Tibial nerve (tissue), 4 donors: ENCODE results near the gene CDR2. TPM values are rescaled to one million over a fixed set of nuclear protein-coding genes. Genes with fewer than 3 reads are reported as not detected.
"Not testable (repeated sequence)": the region's sequence is repeated elsewhere in the genome, so short reads cannot be mapped to it uniquely, and the experiment has no call there.

Experiments used
- DNase-seq, 2 donors: peaks; one replicate each; pipeline ENCODE4 v3.0.0-alpha.2; 2019; ENCODE audit warnings: low spot score in 2 of 2
- H3K27ac ChIP-seq, 4 donors: fragments of 200-600 bp; sonication (generic) in 3 of 4; one replicate each; pipeline ENCODE4 v1.5.1; 2017 to 2019; ENCODE audit warnings: mild to moderate bottlenecking in 1 of 4
- H3K27me3 ChIP-seq, 2 donors: fragments of 200-600 bp; sonication (generic) in 1 of 2; one replicate each; pipeline versions ENCODE4 v1.5.1 to v1.6.0; 2017 to 2019
- H3K36me3 ChIP-seq, 3 donors: fragments of 200-600 bp; sonication (generic); one replicate each; pipeline ENCODE4 v1.5.1; 2018 to 2019
- H3K4me1 ChIP-seq, 4 donors: fragments of 200-600 bp; sonication (generic) in 3 of 4; one replicate each; pipeline ENCODE4 v1.5.1; 2017 to 2019
- H3K4me3 ChIP-seq, 4 donors: fragments of 200-600 bp; sonication (generic) in 3 of 4; one replicate each; pipeline ENCODE4 v1.5.1; 2017 to 2019; ENCODE audit warnings: mild to moderate bottlenecking in 1 of 4, moderate library complexity in 1 of 4
- H3K9me3 ChIP-seq, 4 donors: fragments of 200-600 bp; sonication (generic) in 3 of 4; one replicate each; pipeline ENCODE4 v1.5.1; 2017 to 2019
- EP300 ChIP-seq, 2 donors: sonication (generic); formaldehyde crosslinking; IDR thresholded peaks; one replicate each; pipeline ENCODE4 v1.6.1; 2017; ENCODE audit warnings: antibody characterized with exemption in 2 of 2, mild to moderate bottlenecking in 1 of 2
- POLR2A ChIP-seq, 2 donors: fragments of 450-650 bp; IDR thresholded peaks; one replicate each; pipeline ENCODE4 v1.6.1; 2017; ENCODE audit warnings: antibody characterized with exemption in 2 of 2, mild to moderate bottlenecking in 2 of 2, moderate library complexity in 2 of 2
- WGBS, 2 donors: methylation state at CpG; one replicate each; pipeline ENCODE4 v1.1.5; 2018; 5-methylcytosine and 5-hydroxymethylcytosine counted together
- total RNA-seq, 4 donors: library from RNA; depleted of rRNA; stranded (reverse); fragments of >200 nt; gene quantifications; one replicate each; pipeline ENCODE4 v1.1.0, GENCODE V29; 2016
- TF ChIP-seq, protein P1 (sequence below), 5 experiments: fragments of 200-600 bp in 3 of 5; fragments of 450-650 bp in 2 of 5; sonication (generic) in 3 of 5; IDR thresholded peaks; one replicate each; pipeline ENCODE4 v1.5.1; 2016 to 2019; ENCODE audit warnings: antibody characterized with exemption in 5 of 5, mild to moderate bottlenecking in 3 of 5, moderate library complexity in 2 of 5

Gene CDR2
- total RNA-seq, 4 donors from 2014 or later, result 16.4 to 25.1 (median 18.7) TPM

DNA sequence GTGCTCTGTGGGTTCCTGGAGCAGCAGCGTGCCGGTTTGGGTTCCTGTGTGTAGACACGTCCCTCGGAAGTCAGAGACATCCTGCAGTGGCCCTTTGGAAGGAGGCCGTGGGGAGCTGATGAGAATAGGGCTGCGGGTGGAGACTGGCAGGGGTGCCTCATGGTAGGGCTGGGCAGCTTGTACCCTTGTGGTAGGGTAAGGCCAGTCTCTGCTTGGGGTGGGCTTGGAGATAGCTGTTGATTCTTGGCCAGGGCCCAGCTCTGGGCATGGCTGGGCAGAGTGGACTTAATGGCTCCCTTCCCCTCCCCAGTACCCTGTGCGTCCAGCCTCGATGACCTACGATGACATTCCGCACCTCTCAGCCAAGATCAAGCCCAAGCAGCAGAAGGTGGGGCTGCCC is 66.6 kb downstream of the CDR2 start:
- no peak overlapping the region for H3K4me3 ChIP-seq
- no peaks in the 10 kb centered on the region for H3K9me3 ChIP-seq
- 93% methylated on average over 10 of the region's 10 CpGs for WGBS, 2 donors
- DNase-seq, result no peak
- H3K36me3 ChIP-seq, result peaks cover 0 to 98% (median 25%) of the 10 kb centered on the region in 3 donors
- H3K27me3 ChIP-seq, result no peaks in the 10 kb centered on the region
- TF ChIP-seq POLR2A (IDR thresholded peaks at IDR 0.05) (no peak), EP300 (IDR thresholded peaks at IDR 0.05) (no peak)
- TF ChIP-seq, protein P1, sequence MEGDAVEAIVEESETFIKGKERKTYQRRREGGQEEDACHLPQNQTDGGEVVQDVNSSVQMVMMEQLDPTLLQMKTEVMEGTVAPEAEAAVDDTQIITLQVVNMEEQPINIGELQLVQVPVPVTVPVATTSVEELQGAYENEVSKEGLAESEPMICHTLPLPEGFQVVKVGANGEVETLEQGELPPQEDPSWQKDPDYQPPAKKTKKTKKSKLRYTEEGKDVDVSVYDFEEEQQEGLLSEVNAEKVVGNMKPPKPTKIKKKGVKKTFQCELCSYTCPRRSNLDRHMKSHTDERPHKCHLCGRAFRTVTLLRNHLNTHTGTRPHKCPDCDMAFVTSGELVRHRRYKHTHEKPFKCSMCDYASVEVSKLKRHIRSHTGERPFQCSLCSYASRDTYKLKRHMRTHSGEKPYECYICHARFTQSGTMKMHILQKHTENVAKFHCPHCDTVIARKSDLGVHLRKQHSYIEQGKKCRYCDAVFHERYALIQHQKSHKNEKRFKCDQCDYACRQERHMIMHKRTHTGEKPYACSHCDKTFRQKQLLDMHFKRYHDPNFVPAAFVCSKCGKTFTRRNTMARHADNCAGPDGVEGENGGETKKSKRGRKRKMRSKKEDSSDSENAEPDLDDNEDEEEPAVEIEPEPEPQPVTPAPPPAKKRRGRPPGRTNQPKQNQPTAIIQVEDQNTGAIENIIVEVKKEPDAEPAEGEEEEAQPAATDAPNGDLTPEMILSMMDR (IDR thresholded peaks at IDR 0.05), result no peak
- H3K4me1 ChIP-seq, result no peaks in the 10 kb centered on the region
- no peak overlapping the region for H3K27ac ChIP-seq

DNA sequence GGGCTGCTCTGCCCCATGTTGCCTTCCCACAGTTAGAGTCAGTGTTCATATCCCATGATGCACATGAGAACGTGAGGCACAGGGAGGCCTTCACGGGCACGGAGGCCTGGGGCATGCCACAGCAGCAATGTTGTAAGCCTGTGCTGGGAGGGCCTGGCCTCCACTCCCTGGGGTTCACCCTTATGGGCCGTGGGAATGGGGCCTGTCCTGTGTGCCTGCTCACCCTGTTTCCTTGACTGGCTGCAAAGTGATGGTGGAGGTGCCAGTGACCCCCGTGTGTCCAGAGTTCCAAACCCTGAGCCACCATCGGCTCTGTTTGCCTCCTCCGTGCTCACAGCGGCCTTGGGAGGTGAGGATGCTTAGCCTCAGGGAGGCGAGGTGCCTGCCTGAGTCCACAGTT is 67.6 kb downstream of the CDR2 start:
- Histone ChIP-seq H3K4me3 (no peak overlapping the region), H3K27ac (no peak overlapping the region), H3K27me3 (no peaks in the 10 kb centered on the region), H3K36me3 (peaks cover 2 to 97% (median 27%) of the 10 kb centered on the region in 3 donors), H3K4me1 (no peaks in the 10 kb centered on the region), H3K9me3 (no peaks in the 10 kb centered on the region)
- WGBS, 2 donors, result 86 to 92% methylated on average over 7 to 9 of the region's 9 CpGs
- no peak for DNase-seq
- TF ChIP-seq, protein P1 (IDR thresholded peaks at IDR 0.05), result no peak
- TF ChIP-seq EP300 (IDR thresholded peaks at IDR 0.05) (no peak), POLR2A (IDR thresholded peaks at IDR 0.05) (no peak)

DNA sequence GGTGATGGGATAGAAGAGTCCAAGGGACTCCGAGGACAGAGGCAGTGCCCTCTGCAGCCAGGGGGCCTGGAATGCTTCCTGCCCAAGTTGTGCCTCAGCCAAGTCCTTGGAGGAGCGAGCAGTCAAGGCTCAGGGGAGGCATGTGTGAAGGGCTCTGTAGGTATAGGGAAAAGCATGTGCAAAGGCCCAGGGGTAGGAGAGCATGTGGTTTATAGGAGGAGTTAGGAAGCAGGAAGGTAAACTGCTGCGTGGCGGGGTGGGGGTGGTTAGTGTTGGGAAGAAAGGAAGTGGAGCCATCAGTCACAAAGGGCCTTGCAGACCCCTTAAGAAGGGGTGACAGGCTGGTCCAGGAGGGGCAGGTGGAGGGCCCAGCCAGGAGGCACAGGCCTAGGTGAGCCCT is 70.0 kb downstream of the CDR2 start:
- Histone ChIP-seq H3K36me3 (peaks cover 2 to 77% (median 12%) of the 10 kb centered on the region in 3 donors), H3K4me3 (no peak overlapping the region), H3K27ac (no peak overlapping the region), H3K4me1 (peaks cover 0 to 19% (median 3%) of the 10 kb centered on the region in 4 donors), H3K27me3 (no peaks in the 10 kb centered on the region), H3K9me3 (no peaks in the 10 kb centered on the region)
- TF ChIP-seq POLR2A (IDR thresholded peaks at IDR 0.05), result no peak
- TF ChIP-seq, protein P1 (IDR thresholded peaks at IDR 0.05), result no peak
- TF ChIP-seq EP300 (IDR thresholded peaks at IDR 0.05), result no peak
- 97 to 98% methylated on average over 4 of the region's 4 CpGs for WGBS, 2 donors
- no peak for DNase-seq

DNA sequence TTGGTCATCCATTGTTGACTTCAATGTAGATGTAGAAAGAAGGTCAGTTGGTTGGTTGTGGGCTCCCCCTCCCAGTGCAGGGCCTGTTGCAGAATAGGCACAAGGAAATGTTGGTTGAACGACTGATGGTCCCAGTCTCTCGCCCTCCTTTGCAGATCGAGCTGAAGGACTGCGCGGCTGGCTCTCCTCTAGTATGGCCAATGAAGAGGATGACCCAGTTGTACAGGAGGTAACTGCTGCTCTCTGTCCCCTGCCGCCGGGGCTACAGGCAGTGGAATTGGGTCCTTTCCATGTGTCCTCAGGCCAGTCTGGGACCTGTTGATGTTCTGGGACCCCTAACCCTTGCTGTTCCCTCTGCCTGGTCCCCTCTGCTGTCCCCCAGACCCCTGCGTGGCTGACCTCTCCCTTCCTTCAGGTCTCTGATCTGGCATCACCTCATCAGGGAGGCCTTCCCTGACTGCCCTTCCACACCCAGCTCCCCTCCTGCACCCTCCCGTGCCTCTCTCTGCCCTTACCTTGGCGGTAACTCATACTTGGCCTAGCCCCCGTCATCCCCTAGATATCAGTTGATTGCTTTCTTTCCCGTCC is 71.5 kb downstream of the CDR2 start:
- TF ChIP-seq EP300 (IDR thresholded peaks at IDR 0.05) (no peak), POLR2A (IDR thresholded peaks at IDR 0.05) (no peak)
- TF ChIP-seq, protein P1 (IDR thresholded peaks at IDR 0.05), result no peak
- Histone ChIP-seq H3K4me3 (no peak overlapping the region), H3K36me3 (peaks cover 2 to 61% (median 6%) of the 10 kb centered on the region in 3 donors), H3K9me3 (no peaks in the 10 kb centered on the region), H3K4me1 (peaks cover 0 to 29% (median 3%) of the 10 kb centered on the region in 4 donors), H3K27me3 (no peaks in the 10 kb centered on the region), H3K27ac (no peak overlapping the region)
- DNase-seq, result no peak
- WGBS, 2 donors, result 90 to 93% methylated on average over 12 of the region's 12 CpGs

DNA sequence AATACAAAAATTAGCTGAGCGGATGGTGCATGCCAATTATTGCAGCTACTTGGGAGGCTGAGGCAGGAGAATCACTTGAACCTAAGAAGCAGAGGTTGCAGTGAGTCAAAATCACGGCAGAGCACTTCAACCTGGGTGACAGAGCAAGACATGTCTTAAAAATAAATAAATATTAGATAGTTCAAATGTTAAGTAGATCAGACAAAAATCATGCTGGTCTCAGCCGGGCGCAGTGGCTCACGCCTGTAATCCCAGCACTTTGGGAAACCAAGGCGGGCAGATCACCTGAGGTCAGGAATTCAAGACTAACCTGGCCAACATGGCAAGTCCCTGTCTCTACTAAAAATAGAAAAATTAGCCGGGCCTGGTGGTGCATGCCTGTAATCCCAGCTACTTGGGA is 73.0 kb downstream of the CDR2 start:
- H3K36me3 ChIP-seq, result peaks cover 2 to 47% (median 6%) of the 10 kb centered on the region in 3 donors
- 92 to 94% methylated on average over 7 of the region's 7 CpGs for WGBS, 2 donors

More for the DNA sequence above, 73.0 kb downstream of the CDR2 start:
- H3K27me3 ChIP-seq, H3K4me3 ChIP-seq, H3K9me3 ChIP-seq, DNase-seq, H3K27ac ChIP-seq: not testable (repeated sequence)
- H3K4me1 ChIP-seq, result peaks cover 0 to 30% (median 3%) of the 10 kb centered on the region in 4 donors
